Renal cortical epithelial cell (primary cell): ENCODE results near the gene IQCH. TPM values are rescaled to one million over a fixed set of nuclear protein-coding genes. Genes with fewer than 3 reads are reported as not detected.
"Not testable (repeated sequence)": the region's sequence is repeated elsewhere in the genome, so short reads cannot be mapped to it uniquely, and the experiment has no call there.

Source experiments
- DNase-seq: peaks from one replicate; pipeline ENCODE4 v3.0.0-alpha.2; 2011; ENCODE audit warnings: low read depth
- total RNA-seq: library from RNA; depleted of rRNA; stranded (reverse); fragments of >200 nt; gene quantifications from 2 replicates; pipeline ENCODE4 v1.2.3, GENCODE V29; 2014

The IQCH gene
- total RNA-seq, 1 donor from 2014 or later: 14.0 TPM

DNA sequence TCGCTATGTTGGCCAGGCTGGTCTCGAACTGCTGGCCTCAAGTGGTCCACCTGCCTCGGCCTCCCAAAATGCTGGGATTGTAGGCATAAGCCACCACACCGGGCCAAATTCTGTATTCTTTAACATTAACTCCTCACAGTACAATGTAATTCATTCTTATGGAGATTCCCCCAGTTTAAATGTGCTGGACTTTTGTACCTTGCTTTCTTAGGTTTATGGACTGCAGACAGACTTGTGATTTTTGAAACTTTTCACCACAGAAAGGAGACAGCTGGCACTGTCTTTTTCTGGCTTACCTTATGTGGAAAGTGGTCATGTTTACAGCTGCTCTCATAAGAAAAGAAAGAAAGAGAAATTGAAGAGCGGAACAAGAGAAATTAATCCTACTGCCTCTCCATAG lies 103.8 kb downstream of the IQCH start:
- no peak for DNase-seq

DNA sequence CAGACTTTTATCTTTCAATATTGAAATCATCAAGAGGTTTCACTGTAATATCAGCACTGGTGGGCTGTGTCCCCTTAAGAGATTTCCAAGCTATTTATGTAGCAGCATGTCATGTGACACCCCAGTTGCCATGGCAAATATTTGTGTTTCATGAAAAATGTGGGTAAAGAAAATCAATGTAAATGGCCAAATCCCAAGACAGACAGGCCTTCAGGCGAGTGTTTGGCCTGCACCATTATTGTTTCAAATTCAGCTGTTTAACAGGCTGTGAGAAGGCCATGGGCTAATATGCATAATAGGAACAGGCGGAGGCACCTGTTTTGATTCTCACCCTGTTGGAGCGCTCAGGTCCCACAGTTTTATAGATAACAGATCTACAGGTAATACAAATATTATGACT lies 104.2 kb downstream of the IQCH start:
- DNase-seq: no peak

DNA sequence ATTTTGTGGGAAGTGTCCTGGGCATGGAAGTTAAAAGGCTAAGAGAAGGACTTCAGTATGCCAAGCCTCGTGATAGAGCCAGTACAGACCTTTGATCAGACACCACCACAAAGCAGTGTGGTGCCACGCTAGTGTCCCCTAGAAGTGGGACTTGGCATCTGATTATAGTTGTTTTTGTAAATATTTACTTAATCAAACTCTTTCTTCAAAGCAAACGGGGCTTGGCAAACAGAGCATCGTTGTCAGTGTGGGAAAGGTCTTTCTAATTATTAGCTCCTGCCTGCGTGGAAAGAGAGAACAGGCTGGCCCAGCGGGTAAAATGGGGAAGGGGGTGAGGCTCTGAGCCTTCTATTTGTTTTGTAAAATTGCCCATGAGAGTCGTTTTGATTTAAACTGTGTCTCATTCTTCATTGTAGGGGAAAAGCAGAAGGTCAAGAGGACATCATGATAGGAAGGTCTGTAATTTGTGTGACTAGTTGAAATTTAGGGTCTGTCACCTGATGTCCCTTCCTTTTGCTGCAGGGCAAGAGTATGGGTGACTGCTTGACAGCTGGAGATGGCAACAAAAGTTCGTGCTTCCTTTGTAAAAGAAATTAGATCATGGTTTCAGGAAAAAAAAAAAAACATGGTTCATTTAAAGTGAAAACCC lies 105.0 kb downstream of the IQCH start:
- DNase-seq: no peak

DNA sequence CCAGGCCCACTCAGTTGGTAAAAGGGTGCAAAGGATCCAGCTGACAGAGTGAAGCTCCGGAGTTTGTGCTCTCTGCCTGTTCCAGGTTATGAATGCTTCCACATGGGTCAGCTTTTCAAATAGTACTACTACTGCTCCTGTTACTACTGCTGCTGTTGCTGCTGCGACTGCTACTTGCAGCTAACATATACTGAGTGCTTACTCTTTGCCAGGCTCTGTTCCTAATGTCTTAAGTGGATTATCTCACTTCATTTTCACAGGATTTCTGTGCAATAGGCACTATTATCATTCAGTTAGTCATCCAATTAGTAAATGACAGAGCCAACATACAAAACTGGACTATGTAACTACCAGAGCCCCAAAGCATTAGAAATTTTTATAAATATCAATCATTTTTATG lies 106.5 kb downstream of the IQCH start:
- DNase-seq: no peak

DNA sequence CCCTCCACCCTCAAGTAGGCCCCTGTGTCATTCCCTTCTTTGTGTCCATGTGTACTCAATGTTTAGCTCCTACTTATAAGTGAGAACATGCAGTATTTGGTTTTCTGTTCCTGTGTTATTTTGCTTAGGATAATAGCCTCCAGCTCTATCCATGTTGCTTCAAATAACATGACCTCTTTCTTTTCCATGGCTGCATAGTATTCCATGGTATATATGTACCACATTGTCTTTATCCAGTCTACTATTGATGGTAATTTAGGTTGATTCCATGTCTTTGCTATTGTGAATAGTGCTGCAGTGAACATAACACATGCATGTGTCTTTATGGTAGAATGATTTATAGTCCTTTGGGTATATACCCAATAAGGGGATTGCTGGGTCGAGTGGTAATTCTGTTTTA lies 109.1 kb downstream of the IQCH start:
- not testable (repeated sequence) for DNase-seq

DNA sequence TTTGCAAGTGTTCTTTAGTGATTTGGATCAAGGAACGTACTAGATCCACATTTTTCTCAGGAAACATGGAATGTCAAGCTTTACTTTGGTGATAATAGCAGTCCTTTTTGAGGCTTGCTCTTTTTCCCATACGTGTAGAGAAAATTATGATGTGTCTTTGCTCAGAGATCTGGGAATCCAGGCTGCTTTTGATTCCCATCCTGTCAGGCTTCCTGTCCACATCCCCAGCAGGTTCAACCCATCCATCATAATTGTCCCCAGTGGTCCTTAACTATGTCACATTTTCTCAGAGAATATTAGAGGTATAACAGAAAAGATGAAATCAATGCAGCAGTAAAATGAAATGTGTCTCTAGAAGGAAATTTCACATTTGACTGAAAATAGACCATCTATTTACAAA lies 111.4 kb downstream of the IQCH start:
- no peak for DNase-seq

DNA sequence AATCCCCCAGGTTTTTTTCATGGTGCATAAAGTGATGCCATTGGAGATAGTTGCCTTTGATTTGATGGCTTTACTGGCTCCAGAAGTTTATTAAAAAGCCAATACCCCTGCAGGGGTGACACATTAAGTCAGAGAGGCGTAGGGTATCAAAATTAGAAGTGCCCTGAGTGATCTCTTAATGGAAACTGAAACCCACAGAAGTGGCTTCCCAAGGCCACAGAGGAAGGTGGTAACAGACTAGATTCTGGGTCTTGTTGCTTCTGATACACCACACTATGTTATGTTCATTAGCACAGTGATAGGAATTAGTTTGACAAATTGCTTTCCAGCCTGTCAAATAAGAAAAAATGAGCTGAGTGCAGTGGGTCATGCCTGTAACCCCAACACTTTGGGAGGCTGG lies 112.3 kb downstream of the IQCH start:
- DNase-seq: no peak

DNA sequence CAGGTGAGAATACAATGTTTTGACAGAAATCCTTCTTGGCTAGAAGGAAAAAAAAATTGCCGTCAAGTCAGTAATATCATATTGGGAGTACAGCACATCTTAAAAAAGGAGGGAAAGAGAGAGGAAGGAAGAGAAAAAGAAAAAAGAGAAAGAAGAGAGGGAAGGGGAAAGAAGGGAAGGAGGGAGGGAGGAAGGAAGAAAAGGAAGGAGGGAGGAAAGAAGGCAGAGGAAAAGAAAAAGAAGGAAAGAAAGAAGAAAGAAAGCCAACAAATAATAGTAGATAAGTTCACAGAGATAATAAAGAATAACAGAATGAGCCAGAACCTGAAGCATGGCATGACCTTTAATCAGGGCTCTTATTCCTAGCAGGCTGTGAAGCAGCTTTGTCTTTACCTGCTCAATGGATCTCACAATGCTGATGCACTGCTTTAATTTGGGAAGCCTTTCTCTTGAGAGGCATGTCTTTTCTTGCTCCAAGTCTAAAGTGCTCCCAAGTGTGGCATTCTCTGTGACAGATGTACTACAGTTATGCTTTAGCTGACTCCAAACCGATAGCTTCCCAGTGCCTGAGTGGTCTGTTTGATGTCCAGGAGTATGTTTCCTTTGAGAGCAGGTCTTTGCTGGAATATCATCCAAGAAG lies 114.9 kb downstream of the IQCH start:
- no peak for DNase-seq

DNA sequence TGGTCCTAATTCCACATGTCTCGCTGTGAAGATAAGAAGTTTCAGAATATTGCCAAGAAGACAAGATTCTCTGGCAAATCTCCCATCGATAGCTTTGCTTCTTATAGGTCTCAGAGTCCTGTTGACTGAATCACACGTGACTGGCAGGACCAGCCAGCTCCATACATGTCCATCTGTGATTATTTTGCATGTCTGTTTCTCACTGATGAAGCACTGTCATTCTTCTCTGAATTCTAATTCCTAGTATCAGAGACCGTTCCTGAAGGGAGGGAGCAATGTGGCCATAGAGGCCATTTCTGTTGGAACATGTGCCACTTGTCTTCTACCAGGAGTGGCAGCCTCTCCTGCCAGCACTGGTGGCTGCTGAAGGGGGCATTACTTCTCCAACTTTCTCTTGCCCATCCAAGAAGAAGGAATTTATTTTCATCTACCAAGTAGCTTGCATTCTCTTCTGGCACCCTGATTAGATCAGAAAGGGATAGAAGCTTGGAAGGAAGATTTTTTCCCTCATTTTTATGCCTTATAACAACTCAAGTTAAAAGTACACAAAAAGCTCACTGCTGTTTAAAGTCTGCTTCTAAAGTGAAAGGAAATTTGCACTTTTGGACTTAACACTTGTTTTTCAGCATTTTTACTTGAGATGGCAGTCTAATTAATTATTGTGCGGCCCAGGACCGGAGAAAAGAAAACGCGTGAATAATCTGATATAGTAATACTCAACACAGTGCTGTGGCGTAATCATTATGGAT lies 115.8 kb downstream of the IQCH start:
- no peak for DNase-seq

DNA sequence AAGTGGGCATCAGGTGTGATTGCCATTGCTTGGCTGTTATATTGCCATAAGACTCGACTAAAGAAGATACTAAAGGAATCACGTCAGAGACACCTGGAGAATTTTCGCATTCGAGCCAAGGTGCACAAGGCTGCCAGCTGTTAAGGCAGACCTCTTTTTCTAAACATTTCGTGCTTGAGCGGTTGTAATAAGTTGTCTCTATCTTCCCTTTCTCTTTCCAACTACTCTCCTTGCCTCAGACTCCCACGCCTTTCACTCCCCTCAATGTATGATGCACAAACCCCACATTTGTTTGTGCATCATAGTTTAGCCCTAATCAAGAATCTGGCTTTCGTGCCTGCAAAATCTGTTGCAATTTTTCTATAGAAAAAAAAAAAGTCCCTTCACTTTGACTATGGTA lies 118.0 kb downstream of the IQCH start:
- DNase-seq: no peak

DNA sequence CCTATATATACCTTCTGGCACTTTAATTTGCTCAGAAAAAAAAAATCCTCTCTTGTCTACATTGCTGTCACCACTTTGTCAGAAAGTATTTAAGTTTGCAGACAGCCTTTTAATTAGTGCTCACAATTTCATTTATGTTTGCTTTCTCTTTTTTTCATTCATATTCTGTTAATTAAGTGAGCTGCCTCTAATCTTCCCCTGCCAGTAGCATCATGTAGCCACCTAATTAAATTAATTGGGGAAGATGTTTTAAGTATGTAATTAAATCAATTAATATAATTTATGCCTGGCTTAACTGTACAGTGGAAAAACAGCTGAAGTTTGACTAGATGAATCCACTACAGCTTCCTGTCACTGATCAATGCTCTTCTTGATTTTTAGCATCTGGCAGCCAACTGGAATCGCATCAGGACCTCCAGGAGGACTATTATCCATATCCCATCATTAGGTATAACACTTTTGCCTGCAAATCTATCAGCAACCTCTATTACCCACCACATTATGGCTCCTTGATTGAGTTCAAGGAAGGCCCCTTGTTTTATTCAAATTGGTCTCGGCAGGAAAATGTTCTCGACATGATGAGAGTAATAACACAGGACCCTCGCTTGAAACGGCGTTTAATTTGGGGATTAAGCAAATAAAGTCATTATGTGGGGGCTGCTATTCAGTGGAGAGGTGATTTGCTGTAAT lies 118.5 kb downstream of the IQCH start:
- DNase-seq: no peak

DNA sequence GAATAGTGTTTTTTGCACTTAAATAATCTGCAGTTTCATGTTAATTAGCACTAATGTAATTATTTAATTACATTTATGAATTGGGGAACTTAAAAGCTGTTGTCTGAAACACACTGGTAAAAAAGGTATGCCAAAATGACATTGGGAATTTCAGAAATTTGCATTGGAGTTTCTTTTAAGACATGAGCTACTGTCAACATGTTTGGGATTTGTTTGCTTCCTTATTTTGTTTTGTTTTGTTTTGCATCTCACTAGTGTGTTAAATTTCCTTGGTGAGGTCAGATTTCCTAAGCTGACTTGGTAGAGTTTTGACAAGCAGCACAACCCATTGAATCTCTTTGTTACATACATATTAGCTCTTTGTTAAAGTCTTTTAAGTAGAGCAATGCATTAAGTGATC lies 119.4 kb downstream of the IQCH start:
- no peak for DNase-seq

DNA sequence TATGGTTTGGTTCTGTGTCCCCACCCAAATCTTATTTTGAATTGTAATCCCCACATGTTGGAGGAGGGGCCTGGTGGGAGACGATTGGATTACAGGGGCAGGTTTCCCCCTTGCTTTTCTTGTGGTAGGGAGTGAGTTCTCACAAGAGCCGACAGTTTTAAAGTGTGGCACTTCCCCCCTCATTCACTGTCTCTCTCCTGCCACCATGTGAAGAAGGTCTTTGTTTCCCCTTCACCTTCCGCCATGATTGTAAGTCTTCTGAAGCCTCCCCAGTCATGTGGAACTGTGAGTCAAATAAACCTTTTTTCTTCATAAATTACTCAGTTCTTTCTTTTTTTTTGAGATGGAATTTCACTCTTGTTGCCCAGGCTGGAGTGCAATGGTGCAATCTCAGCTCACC lies 124.9 kb downstream of the IQCH start:
- DNase-seq: no peak

DNA sequence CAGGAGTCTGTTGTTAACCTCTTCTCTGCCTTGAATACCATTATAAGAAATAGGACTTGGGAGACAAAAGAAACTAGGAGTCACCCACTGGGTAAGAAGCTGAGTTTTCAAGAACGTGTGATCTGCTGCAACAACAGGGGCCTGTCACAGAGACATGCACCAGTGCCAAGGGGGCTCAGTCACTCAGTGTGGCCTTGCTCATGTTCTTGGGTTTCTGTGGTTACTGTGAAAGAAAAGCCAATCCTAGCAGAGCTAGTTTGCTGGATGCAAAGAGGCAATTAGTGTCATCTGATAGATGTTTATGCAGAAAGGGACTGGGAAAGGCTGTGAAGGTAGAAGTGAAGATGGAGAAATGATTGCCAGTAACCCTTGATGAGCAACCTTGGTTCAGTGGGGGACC lies 126.3 kb downstream of the IQCH start:
- DNase-seq: no peak

DNA sequence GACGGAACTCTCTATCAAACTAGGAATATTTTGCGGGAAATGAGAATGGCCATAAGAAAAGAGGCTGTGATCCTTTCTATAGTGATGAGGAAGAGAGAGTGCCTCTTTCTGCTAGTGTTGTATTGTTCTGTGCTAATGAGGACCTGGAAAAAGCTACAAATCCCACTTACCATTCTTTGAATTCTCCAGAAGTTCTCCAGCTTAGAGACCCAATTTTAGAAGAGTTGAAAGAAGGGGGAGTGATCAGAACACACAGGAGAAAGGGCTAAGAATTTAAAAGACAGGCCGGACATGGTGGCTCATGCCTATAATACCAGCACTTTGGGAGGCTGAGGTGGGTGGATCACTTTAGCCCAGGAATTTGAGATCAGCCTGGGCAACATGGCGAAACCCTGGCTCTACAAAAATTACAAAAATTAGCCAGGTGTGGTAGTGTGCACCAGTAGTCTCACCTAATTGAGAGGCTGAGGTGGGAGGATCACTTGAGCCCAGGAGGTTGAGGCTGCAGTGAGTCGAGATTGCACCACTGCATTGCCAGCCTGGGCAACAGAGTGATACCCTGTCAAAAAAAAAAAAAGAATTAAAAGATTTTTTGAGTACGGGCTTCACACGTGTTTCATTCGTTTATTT lies 126.9 kb downstream of the IQCH start:
- no peak for DNase-seq

DNA sequence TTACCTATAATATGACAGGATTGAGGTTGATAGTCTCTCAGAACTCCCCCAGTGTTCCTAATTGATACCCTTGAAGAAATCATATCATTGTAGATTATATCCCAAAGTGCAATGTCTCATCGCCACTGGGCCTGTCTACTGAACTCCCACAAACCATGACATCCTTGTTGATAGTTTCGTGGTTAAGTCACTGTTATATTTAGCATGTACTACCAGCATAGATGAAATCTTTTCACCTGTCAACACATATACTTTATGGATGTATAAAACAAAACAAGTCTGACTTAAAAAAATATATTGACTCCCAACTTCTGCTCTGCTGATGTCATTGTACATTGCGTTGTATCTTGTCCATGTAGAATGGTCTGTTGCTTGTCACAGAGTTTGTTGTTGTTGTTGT lies 128.1 kb downstream of the IQCH start:
- no peak for DNase-seq

DNA sequence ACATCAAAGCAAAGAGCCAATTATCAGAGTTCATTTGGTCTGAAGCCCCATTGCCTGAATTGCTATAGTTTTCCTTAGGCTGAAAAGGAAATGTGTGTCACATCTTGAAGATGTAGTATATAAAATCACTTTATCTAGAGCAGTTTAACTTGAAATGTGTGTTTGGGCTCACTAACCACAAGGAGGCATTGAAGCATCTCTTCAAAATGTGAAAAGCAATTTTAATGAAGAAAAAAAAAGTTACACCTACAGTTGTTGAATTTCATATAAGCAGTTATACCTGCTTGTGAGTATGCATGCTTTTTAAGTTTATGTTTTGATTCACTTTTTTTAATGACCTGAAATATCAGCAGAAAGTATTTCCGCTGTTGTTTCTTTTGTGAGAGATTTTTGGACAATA lies 129.3 kb downstream of the IQCH start:
- DNase-seq: peak; percentile 13

DNA sequence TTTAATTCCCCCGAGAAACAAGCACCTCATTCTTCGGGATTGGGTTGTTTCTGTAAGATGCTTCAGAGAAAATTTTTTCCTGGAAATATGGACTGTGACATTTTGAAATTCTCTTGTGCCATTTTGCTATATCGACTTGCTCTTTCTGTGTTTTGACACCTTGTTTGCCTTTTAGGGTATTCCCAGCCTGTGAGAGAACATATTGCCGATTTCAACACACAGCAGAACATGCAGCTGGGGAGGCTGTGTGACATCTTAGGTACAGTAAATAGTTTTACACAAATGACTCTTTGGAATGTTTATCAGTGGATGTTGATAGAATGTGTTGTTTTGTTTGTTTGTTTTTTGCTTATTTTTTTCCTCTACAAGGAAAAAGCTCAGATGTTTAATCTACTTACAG lies 130.2 kb downstream of the IQCH start:
- DNase-seq: no peak

DNA sequence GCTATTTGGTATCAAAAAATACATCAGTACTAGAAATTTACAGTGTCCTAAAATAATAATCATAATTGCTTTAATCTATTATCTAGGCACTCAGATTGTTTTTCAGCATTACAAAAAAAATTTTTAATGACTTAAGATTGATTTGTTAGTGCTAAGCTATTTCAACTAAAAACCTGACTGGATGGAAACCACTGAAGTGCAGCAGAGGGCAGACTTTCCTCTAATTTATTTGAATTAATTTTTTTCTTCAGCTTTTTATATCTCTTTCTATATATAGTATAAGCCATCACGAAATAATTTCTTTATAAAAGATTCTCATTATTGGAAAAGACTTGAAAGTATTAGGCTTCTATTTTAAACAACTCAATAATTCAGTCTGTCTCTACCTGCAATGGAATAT lies 131.4 kb downstream of the IQCH start:
- no peak for DNase-seq

DNA sequence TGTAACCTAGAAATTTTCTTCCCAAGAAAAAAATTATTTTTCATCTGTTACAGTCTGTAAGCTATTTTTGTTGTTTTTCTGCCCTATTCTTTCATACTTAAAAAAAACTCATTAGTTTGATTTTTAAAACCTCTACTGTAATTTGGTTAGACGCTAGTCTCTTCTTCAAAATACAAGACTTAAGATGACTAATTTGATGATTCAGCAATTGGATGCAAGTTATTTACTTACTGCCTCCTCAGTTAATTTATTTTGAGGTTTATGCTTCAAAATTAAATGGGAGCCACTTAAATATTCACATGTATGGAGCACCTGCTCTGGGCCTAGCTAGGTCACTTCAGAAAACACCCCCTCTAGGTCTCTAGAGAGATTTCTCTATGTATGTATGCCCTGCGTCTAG lies 132.4 kb downstream of the IQCH start:
- DNase-seq: no peak

DNA sequence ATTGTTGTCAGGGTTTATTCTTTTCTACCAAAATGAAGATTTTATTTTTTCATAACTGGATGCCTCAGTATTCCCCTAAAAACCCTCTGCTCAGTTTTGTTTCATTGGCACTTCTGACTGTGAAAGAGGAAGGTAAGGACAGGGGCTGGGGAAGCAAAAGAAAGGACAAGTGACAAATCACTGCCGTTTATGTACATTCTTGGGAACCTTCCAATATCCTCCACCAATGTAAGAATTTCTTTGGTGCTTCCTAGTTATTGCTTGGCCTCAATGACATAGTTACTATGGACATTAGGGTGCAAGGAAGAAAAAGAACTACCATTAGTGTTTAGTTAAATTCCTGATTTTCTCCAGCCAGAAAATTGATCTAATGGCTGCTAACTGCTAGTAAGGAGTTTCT lies 135.4 kb downstream of the IQCH start:
- no peak for DNase-seq
